ENCODE measurements around the gene ILF3. TPM values are rescaled to one million over a fixed set of nuclear protein-coding genes. Genes with fewer than 3 reads are reported as not detected.
"Not testable (repeated sequence)": the region's sequence is repeated elsewhere in the genome, so short reads cannot be mapped to it uniquely, and the experiment has no call there.

The ILF3 gene
- total and polyA plus RNA-seq, 11 donors = 45.7 to 140 (median 110) TPM

DNA sequence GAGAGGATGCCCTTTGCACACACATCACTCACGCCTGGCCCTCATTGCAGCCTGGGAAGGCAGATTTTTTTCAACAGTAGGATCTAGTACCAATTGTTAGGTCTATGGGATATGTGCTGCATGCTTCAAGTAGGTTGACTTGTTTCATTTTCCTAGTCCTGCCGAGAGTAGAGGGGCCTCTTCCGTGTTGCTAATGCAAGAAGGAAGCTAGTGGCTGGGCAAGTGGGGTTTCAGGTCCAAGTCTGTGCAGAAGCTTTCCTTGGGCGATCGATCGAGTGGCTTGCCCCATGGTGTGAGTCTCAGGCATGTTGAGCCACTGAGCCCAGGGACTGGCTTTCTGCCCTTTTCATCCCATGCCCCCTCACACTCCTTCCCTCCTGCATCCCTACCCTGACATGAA lies 13.7 kb downstream of the ILF3 start:
- Histone ChIP-seq H3K36me3 (peaks cover 0 to 46% (median 24%) of the 10 kb centered on the region in 9 donors), H3K4me3 (no peak overlapping the region), H3K9me3 (no peaks in the 10 kb centered on the region), H3K4me1 (peaks cover 3 to 54% (median 37%) of the 10 kb centered on the region in 12 donors), H3K27me3 (no peaks in the 10 kb centered on the region), H3K27ac (no peak overlapping the region)
- intact Hi-C loops (cut with DNase I) = no loop called here
- ATAC-seq (no peak), DNase-seq (no peak)
- WGBS, 4 donors = 73 to 79% (median 76%) methylated on average over 6 of the region's 6 CpGs
- no peak for TF ChIP-seq POLR2A (IDR thresholded peaks at IDR 0.05)
- TF ChIP-seq, protein P1, sequence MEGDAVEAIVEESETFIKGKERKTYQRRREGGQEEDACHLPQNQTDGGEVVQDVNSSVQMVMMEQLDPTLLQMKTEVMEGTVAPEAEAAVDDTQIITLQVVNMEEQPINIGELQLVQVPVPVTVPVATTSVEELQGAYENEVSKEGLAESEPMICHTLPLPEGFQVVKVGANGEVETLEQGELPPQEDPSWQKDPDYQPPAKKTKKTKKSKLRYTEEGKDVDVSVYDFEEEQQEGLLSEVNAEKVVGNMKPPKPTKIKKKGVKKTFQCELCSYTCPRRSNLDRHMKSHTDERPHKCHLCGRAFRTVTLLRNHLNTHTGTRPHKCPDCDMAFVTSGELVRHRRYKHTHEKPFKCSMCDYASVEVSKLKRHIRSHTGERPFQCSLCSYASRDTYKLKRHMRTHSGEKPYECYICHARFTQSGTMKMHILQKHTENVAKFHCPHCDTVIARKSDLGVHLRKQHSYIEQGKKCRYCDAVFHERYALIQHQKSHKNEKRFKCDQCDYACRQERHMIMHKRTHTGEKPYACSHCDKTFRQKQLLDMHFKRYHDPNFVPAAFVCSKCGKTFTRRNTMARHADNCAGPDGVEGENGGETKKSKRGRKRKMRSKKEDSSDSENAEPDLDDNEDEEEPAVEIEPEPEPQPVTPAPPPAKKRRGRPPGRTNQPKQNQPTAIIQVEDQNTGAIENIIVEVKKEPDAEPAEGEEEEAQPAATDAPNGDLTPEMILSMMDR (IDR thresholded peaks at IDR 0.05) = no peak

DNA sequence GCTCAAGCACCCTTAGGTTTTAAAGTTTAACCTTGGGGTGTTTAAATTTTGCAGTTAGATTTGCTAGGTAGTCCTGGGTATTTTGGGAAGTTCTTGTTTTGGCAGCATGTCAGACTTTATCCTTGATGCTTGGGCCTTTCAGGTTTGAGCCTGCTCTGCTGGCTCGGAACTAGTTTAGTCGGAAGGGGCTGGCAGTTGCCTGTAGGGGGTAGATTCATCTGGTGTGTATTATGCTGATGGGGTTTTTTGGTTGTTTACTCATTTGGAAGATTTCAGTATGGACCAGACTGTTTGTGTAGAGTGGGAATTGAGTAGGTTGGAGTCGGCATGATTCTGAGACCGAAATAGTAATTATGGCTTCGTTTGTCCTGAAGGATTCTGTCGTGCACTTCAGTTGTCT lies 15.1 kb downstream of the ILF3 start:
- Histone ChIP-seq H3K27me3 (no peaks in the 10 kb centered on the region), H3K4me3 (no peak overlapping the region), H3K4me1 (peaks cover 3 to 43% (median 30%) of the 10 kb centered on the region in 12 donors), H3K27ac (no peak overlapping the region), H3K9me3 (no peaks in the 10 kb centered on the region), H3K36me3 (peaks cover 0 to 58% (median 37%) of the 10 kb centered on the region in 9 donors)
- intact Hi-C loops (cut with DNase I) = no loop called here
- ATAC-seq (peak in 1 of 4 donors; percentile 29), DNase-seq (peak in 1 of 5 donors; percentile 5)
- WGBS, 4 donors = 49 to 60% (median 58%) methylated on average over 6 of the region's 6 CpGs
- TF ChIP-seq, protein P1 (IDR thresholded peaks at IDR 0.05) = no peak
- no peak for TF ChIP-seq POLR2A (IDR thresholded peaks at IDR 0.05)

DNA sequence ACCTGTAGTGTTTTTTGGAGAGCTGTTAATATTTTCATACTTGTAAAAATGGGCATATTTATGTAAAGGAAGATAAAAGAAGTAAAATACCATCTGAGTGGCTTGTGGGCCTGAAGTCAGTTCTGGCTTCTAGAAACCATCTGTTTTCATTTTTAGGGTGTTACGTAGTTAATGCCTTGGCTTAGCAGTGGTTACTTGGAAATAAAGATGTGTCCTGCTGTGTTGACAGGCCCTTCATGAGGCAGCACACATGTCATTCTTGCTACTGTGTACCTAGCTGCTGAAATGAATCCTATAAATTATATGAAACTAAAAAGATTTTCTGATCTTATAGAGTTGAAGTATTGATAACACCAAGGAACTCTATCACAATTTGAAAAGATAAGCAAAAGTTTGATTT lies 16.0 kb downstream of the ILF3 start:
- no peaks in the 10 kb centered on the region for H3K9me3 ChIP-seq
- peaks cover 3 to 42% (median 30%) of the 10 kb centered on the region in 12 donors for H3K4me1 ChIP-seq
- 60 to 69% (median 66%) methylated on average over 1 of the region's 1 CpG for WGBS, 4 donors
- intact Hi-C loops (cut with DNase I) = no loop called here
- DNase-seq (peak in 1 of 5 donors; percentile 18), ATAC-seq (peak in 2 of 4 donors; percentile 57 to 66)
- no peak overlapping the region for H3K27ac ChIP-seq
- peaks cover 0 to 67% (median 46%) of the 10 kb centered on the region in 9 donors for H3K36me3 ChIP-seq
- no peak for TF ChIP-seq POLR2A (IDR thresholded peaks at IDR 0.05)
- TF ChIP-seq, protein P1 (IDR thresholded peaks at IDR 0.05) = no peak
- no peak overlapping the region for H3K4me3 ChIP-seq
- H3K27me3 ChIP-seq = no peaks in the 10 kb centered on the region

DNA sequence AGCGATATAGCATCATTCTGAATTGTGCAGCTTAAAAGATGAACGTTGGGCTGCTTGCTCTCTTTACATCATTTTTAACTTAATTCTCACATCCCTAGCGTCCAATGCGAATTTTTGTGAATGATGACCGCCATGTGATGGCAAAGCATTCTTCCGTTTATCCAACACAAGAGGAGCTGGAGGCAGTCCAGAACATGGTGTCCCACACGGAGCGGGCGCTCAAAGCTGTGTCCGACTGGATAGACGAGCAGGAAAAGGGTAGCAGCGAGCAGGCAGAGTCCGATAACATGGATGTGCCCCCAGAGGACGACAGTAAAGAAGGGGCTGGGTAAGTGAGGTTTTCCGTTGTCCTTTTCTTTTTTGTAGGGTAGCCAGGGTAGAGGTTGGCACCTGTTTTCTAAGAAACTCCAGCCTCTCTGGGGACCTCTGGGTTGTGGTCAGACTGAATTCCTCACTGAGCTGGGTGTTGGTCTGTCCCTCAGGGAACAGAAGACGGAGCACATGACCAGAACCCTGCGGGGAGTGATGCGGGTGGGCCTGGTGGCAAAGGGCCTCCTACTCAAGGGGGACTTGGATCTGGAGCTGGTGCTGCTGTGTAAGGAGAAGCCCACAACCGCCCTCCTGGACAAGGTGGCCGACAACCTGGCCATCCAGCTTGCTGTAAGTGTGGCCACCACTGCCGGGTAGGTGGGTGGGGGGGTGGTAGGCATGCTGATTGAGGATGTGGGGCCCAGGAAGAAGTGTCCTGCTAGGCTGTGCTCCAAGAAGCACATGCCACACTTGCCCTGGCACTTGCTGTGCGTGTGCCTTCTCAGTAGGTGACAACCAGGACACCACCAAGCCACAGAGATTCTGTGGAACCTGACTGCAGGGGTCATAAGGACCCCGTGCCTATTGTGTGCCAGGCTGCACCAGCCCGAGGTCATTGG lies 17.0 kb downstream of the ILF3 start:
- peak in 2 of 4 donors; percentile 35 to 36 for ATAC-seq
- Histone ChIP-seq H3K4me1 (peaks cover 3 to 40% (median 29%) of the 10 kb centered on the region in 12 donors), H3K36me3 (peaks cover 0 to 75% (median 54%) of the 10 kb centered on the region in 9 donors), H3K27me3 (no peaks in the 10 kb centered on the region), H3K27ac (peak overlapping the region in 1 of 12 donors; percentile 7), H3K9me3 (no peaks in the 10 kb centered on the region), H3K4me3 (no peak overlapping the region)
- DNase-seq = peak in 1 of 5 donors; percentile 28
- WGBS, 4 donors = 74 to 78% (median 77%) methylated on average over 19 to 24 of the region's 24 CpGs
- intact Hi-C loops (cut with DNase I) = no loop called here
- TF ChIP-seq, protein P1 (IDR thresholded peaks at IDR 0.05) = no peak
- TF ChIP-seq POLR2A (IDR thresholded peaks at IDR 0.05) = no peak

DNA sequence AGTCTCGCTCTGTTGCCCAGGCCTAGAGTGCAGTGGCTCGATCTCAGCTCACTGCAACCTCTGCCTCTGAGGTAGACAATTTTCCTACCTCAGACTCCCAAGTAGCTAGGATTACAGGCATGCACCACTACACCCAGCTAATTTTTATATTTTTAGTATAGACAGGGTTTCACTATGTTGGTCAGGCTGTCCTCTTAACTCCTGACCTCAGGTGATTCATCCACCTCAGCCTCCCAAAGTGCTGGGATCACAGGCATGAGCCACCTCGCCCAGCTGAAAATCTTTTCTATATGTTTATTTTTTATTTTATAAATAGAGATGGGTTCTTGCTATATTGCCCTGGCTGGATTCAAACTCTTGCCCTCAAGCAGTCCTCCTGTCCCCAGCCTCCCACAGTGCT lies 17.8 kb downstream of the ILF3 start:
- H3K4me1 ChIP-seq = peaks cover 3 to 36% (median 28%) of the 10 kb centered on the region in 12 donors
- intact Hi-C loops (cut with DNase I); ATAC-seq; DNase-seq; H3K27ac ChIP-seq; H3K4me3 ChIP-seq; H3K9me3 ChIP-seq; H3K27me3 ChIP-seq: not testable (repeated sequence)
- WGBS, 4 donors = 94 to 96% (median 95%) methylated on average over 3 of the region's 3 CpGs
- H3K36me3 ChIP-seq = peaks cover 0 to 72% (median 55%) of the 10 kb centered on the region in 9 donors

DNA sequence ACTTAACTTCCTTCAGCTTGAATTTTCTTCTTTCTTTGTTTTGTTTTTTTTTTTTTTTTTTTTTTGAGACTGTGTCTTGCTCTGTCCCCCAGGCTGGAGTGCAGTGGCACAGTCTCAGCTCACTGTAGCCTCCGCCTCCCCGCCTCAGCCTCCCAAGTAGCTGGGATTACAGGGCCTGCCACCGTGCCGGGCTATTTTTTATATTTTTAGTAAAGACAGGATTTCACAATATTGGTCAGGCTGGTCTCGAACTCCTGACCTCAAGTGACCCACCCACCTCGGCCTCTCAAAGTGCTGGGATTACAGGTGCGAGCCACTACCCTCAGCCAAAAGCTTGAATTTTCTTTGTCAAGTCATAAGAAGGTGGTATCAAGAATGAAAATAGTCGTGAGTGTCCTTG lies 21.1 kb downstream of the ILF3 start:
- H3K9me3 ChIP-seq; ATAC-seq; H3K4me3 ChIP-seq; DNase-seq; intact Hi-C loops (cut with DNase I); H3K27me3 ChIP-seq; H3K27ac ChIP-seq: not testable (repeated sequence)
- 84 to 91% (median 88%) methylated on average over 8 of the region's 8 CpGs for WGBS, 4 donors
- Histone ChIP-seq H3K36me3 (peaks cover 7 to 92% (median 87%) of the 10 kb centered on the region in 9 donors), H3K4me1 (peaks cover 0 to 16% (median 11%) of the 10 kb centered on the region in 12 donors)
